ENCODE results near the gene P3H3.

DNA sequence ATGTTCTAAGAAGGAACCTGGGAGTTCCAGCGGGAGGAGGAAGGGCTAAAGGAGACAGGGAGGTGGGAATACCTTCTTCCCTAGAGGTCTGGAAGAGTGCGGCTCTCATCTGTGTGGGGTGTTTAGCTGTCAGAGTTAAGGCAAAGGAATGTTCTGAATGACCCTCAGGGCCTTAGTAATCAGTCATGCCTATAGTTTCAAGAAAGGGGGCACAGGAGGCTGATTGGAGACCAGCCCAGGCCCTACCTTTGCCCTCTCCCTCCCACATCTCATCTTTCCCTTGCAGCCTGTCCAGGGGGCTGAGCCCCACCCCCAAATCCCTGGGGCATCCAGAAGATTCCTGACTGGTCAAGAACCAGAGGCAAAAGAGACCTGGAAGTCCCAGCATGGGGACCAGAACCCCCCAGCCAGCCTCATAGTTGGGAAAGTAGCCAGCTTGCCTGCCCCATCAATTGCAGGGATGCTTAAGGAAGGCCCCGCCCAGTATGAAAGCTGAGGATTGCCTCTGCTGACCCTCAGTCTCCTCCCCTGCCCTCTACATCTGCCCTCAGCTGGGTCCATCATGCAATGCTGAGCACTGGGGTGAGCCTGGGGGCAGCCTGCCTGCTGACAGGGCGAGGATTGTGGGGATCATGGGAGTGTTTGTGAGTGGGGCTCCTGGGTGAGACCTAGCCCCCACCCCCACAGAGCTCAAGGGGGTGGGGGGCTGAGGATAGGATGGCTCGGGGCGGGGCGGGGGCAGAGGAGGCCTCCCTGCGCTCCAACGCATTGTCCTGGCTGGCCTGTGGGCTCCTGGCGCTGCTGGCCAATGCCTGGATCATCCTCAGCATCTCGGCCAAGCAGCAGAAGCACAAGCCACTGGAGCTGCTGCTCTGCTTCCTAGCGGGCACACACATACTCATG, 4.8 kb upstream of the P3H3 start:
- no peak for TF ChIP-seq CBX8 (IDR thresholded peaks at IDR 0.05)
- no peak for TF ChIP-seq CTCF (IDR thresholded peaks at IDR 0.05)
- TF ChIP-seq TFCP2L1 (CRISPR knock-in tag; IDR thresholded peaks at IDR 0.05): no peak
- TF ChIP-seq JUNB (IDR thresholded peaks at IDR 0.05): no peak
- no peak for TF ChIP-seq POLR2A (IDR thresholded peaks at IDR 0.05; ENCODE audit: low read length)
- TF ChIP-seq MAZ (IDR thresholded peaks at IDR 0.05; ENCODE audit: borderline replicate concordance, low read depth, low read length): no peak

Data from A549 (cell line).